ENCODE measurements around the gene PCDH12.

PCDH12 gene

DNA sequence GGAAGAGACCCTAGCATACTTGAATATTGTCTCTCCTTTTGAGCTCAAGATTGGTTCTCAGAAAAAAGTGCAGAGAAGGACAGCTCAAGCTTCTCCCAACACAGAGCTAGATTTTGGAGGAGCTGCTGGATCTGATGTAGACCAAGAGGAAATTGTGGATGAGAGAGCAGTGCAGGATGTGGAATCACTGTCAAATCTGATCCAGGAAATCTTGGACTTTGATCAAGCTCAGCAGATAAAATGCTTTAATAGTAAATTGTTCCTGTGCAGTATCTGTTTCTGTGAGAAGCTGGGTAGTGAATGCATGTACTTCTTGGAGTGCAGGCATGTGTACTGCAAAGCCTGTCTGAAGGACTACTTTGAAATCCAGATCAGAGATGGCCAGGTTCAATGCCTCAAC lies 20.4 kb upstream of the PCDH12 start:
- FAIRE-seq = no peak
- TF ChIP-seq, protein P1, sequence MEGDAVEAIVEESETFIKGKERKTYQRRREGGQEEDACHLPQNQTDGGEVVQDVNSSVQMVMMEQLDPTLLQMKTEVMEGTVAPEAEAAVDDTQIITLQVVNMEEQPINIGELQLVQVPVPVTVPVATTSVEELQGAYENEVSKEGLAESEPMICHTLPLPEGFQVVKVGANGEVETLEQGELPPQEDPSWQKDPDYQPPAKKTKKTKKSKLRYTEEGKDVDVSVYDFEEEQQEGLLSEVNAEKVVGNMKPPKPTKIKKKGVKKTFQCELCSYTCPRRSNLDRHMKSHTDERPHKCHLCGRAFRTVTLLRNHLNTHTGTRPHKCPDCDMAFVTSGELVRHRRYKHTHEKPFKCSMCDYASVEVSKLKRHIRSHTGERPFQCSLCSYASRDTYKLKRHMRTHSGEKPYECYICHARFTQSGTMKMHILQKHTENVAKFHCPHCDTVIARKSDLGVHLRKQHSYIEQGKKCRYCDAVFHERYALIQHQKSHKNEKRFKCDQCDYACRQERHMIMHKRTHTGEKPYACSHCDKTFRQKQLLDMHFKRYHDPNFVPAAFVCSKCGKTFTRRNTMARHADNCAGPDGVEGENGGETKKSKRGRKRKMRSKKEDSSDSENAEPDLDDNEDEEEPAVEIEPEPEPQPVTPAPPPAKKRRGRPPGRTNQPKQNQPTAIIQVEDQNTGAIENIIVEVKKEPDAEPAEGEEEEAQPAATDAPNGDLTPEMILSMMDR (IDR thresholded peaks at IDR 0.05; ENCODE audit: insufficient read depth, missing control alignments) = no peak
- no peak for DNase-seq (ENCODE audit: insufficient read length, low spot score)

DNA sequence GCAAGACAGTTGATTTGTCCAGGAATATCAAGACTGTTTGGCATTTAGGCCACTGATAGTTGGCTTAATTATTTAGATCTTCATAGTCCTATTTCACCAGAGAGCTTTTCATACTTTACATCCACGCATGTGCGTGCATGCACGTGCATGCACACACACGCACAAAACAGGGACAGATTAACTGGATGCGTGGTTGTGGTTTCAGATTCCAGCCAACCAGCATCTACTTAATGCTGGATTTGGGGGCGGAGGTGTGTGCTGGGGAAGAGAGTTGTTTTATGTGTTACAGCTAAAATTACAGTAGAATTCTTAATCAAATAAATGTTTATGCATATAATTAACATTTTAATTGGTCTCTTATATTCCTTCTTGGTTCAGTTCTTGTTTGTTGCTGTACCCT lies 18.2 kb upstream of the PCDH12 start:
- TF ChIP-seq, protein P1 (IDR thresholded peaks at IDR 0.05; ENCODE audit: insufficient read depth, missing control alignments) = no peak
- no peak for DNase-seq (ENCODE audit: insufficient read length, low spot score)
- FAIRE-seq = no peak

DNA sequence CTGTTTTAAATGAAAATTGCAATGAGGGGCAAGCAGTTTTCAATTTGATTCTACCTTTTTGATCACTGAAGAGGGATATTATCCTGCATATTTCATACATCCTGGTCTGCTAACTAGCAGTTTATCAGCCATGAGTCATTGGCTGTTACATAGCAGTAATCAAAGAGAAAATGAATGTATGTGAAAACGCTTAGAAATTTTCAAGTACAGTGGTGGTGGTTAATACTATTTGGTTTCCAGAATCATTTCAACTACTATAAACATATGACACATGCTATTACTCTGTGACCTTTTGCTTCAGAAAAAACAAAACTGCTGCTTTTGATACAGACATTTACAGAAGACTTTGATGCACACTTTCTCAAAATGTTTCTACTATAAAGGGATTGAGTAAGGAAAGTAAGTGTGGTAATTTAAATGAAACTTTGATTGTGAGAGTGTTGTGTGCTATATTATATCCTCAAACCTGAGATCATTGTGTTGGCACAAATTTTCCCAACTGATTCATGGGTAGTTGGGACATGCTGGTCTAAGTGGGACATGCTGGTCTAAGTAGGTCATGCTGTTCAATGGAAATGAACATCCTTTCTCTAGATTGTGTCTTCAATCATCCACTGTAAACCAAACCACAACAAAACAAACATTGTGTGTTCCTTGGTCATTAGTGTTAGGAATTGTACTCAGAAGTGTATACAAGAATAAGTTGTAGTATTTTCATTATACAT lies 16.0 kb upstream of the PCDH12 start:
- TF ChIP-seq, protein P1 (IDR thresholded peaks at IDR 0.05; ENCODE audit: insufficient read depth, missing control alignments) = no peak
- FAIRE-seq (no peak), DNase-seq (ENCODE audit: insufficient read length, low spot score) (no peak)

DNA sequence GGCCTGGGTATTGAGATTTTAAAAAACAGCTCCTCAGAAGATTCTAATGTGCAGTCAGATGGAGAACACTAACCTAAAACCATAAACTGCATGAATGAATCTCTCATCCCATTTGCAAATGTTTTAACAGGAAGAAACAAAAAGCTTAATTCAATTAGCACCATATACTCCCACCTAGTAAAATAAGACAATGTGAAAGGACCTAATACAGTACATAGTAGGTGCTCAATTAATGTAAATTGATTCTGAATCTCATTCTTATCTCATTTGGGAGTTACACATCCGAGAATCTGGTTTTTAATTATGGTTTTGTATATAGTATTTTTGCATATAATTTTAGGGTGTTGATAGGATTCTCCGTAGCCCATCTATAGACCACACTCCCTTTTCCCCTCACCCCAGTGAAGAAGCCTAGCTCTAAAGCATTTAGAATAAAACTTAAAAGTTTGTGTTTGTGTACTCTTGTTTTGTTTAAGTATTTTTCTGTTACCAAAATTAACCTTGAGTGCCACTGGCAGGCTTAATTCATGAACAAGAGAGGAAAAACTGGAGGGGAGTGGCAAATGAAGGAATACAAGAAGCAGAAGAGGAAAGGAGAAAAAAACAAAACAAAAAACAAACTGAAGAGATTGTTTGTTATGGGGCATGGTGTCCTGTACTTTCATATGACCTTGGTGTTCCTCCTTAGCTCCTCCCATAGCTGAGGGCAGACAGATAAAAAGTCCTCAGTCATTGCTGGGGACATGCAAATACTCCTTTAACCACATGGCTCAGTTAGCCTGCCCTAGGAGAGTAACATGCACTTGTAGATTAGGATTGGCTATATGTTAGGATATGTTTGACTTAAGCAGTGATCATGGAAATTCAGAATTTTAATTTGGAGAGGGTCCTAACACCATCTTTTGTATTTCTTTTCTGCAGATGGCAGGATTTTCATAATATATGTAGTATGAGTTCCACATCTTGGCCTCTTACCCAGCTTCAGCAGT lies 12.1 kb upstream of the PCDH12 start:
- DNase-seq (ENCODE audit: insufficient read length, low spot score) = no peak
- TF ChIP-seq, protein P1 (IDR thresholded peaks at IDR 0.05; ENCODE audit: insufficient read depth, missing control alignments) = no peak
- no peak for FAIRE-seq

DNA sequence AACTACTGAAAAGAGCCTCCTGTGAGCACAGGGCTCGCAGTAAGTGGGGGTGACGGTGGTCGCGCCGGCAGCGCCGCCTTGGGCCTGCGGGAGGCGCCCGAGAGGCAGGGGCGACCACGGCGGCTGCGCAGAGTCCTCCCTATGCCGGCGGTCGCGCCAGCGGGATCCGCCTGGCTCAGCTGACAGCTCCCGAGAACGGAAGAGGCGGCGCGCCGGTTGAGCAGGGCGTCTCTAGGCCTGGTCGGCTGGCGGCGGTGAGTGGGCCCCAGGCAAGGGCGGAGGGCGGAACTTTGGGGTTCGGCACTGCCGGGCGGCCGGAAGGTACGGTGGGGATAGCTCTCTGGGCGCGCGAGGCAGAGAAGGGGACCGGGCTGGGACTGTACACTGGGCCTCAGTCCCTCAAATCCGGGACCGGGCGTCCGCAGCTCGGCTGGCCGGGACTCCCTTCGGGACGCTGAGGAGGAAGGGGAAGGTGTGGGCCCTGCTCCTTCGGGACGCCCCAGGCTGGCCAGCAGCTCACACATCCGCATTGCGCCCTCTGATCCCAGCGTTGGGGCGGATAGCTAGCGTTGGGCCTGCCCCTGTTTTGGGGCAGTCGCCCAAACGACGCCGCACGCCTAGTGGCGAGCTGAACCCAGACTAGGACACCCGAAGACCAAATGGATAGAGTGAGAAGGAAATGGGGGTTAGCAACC lies 11.1 kb upstream of the PCDH12 start, which contains the start of gene RNF14:
TSS of gene RNF14 (plus strand) at position 192 of the 695 bp plus-strand sequence. CDS start 4,484 bp downstream, outside the sequence.
- TF ChIP-seq, protein P1 (IDR thresholded peaks at IDR 0.05; ENCODE audit: insufficient read depth, missing control alignments) = peak; percentile 66
- DNase-seq (ENCODE audit: insufficient read length, low spot score) (peak; percentile 69), FAIRE-seq (no peak)

DNA sequence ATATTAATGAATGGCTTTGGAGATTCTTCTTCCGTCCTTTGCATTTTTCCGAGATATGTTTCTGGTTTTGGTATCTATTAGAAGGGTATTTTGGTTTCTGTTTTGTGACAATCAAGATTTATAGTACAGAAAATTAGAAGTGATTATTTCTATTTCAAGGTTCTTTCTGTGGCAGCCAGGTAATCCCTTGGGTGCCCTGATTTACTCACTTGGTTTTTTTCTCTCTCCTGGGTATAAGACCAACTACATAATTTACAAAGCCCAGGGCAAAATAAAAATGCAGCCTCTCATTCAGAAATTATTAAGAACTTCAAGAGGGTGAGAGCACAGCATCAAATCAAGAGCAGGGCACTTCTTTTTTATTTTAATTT lies 8.9 kb upstream of the PCDH12 start:
- TF ChIP-seq, protein P1 (IDR thresholded peaks at IDR 0.05; ENCODE audit: insufficient read depth, missing control alignments) = no peak
- FAIRE-seq (no peak), DNase-seq (ENCODE audit: insufficient read length, low spot score) (no peak)

Measured in D721Med (cell line).